ENCODE measurements around the gene DGKD.

Gene DGKD

GRCh38 chr2:233438573-233439147 lies 84.4 kb downstream of the DGKD start:
- Histone ChIP-seq H3K4me1 (ENCODE audit: low read length) (no peaks in the 10 kb centered on the region), H3F3A (ENCODE audit: insufficient read depth, low read length) (no peaks in the 10 kb centered on the region), H3K9me3 (replicated peaks; ENCODE audit: insufficient read depth, low read length) (no peaks in the 10 kb centered on the region), H2AFZ (ENCODE audit: low read length) (no peak overlapping the region), H3K9ac (ENCODE audit: low read length) (no peak overlapping the region), H3K4me3 (ENCODE audit: low read length) (no peak overlapping the region), H3K4me2 (ENCODE audit: low read depth, low read length) (no peak overlapping the region), H3K36me3 (replicated peaks; ENCODE audit: insufficient read depth, low read length) (no peaks in the 10 kb centered on the region), H3K27me3 (replicated peaks; ENCODE audit: insufficient read depth, low read length) (no peaks in the 10 kb centered on the region), H3K27ac (ENCODE audit: low read length) (no peak overlapping the region), H3K79me2 (ENCODE audit: low read length) (no peaks in the 10 kb centered on the region; the same call in 1 of the 2 replicates), H4K20me1 (ENCODE audit: insufficient read depth, low read length) (no peaks in the 10 kb centered on the region), H3K9me2 (replicated peaks; ENCODE audit: insufficient read depth, low read length) (no peaks in the 10 kb centered on the region)
- TF ChIP-seq EZH2 (optimal IDR thresholded peaks at IDR 0.05; ENCODE audit: low read depth, low read length) (no peak), EZH2phosphoT487 (IDR thresholded peaks at IDR 0.05; ENCODE audit: low read length) (no peak)
- TF ChIP-seq, protein P1, sequence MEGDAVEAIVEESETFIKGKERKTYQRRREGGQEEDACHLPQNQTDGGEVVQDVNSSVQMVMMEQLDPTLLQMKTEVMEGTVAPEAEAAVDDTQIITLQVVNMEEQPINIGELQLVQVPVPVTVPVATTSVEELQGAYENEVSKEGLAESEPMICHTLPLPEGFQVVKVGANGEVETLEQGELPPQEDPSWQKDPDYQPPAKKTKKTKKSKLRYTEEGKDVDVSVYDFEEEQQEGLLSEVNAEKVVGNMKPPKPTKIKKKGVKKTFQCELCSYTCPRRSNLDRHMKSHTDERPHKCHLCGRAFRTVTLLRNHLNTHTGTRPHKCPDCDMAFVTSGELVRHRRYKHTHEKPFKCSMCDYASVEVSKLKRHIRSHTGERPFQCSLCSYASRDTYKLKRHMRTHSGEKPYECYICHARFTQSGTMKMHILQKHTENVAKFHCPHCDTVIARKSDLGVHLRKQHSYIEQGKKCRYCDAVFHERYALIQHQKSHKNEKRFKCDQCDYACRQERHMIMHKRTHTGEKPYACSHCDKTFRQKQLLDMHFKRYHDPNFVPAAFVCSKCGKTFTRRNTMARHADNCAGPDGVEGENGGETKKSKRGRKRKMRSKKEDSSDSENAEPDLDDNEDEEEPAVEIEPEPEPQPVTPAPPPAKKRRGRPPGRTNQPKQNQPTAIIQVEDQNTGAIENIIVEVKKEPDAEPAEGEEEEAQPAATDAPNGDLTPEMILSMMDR (IDR thresholded peaks at IDR 0.05; ENCODE audit: low read length) = no peak
- no peak for DNase-seq

DNA sequence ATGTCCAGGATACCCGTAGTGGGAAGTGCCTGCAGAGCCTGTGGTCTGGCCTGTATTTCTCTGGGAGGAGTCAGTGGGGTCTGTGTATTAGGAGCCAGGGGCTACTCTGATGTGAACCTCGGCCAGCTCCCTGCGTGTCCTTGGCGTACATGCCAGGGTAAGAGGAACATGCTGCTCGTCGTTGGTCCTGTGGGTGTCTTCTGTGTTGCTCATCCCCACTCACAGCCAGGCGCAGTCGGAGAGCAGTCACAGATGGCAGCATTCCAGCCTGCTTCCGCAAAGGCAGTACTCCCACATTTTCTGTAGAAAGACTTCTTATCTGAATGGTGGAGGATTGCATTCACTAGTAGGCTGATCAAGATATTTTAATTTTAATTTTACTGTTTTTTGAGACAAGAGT lies 84.9 kb downstream of the DGKD start:
- no peak overlapping the region for H3K27ac ChIP-seq (ENCODE audit: low read length)
- H3K9me3 ChIP-seq (replicated peaks; ENCODE audit: insufficient read depth, low read length) = no peaks in the 10 kb centered on the region
- no peaks in the 10 kb centered on the region for H3K27me3 ChIP-seq (replicated peaks; ENCODE audit: insufficient read depth, low read length)
- H3K4me1 ChIP-seq (ENCODE audit: low read length) = no peaks in the 10 kb centered on the region
- H3K9me2 ChIP-seq (replicated peaks; ENCODE audit: insufficient read depth, low read length) = no peaks in the 10 kb centered on the region
- no peaks in the 10 kb centered on the region for H3K36me3 ChIP-seq (replicated peaks; ENCODE audit: insufficient read depth, low read length)
- H3K9ac ChIP-seq (ENCODE audit: low read length) = no peak overlapping the region
- no peak overlapping the region for H2AFZ ChIP-seq (ENCODE audit: low read length)
- DNase-seq = no peak
- TF ChIP-seq EZH2phosphoT487 (IDR thresholded peaks at IDR 0.05; ENCODE audit: low read length) = no peak
- TF ChIP-seq, protein P1 (IDR thresholded peaks at IDR 0.05; ENCODE audit: low read length) = no peak
- TF ChIP-seq EZH2 (optimal IDR thresholded peaks at IDR 0.05; ENCODE audit: low read depth, low read length) = no peak
- no peaks in the 10 kb centered on the region for H3F3A ChIP-seq (ENCODE audit: insufficient read depth, low read length)
- no peaks in the 10 kb centered on the region for H4K20me1 ChIP-seq (ENCODE audit: insufficient read depth, low read length)
- no peak overlapping the region for H3K4me2 ChIP-seq (ENCODE audit: low read depth, low read length)
- no peaks in the 10 kb centered on the region; the same call in 1 of the 2 replicates for H3K79me2 ChIP-seq (ENCODE audit: low read length)
- H3K4me3 ChIP-seq (ENCODE audit: low read length) = no peak overlapping the region

DNA sequence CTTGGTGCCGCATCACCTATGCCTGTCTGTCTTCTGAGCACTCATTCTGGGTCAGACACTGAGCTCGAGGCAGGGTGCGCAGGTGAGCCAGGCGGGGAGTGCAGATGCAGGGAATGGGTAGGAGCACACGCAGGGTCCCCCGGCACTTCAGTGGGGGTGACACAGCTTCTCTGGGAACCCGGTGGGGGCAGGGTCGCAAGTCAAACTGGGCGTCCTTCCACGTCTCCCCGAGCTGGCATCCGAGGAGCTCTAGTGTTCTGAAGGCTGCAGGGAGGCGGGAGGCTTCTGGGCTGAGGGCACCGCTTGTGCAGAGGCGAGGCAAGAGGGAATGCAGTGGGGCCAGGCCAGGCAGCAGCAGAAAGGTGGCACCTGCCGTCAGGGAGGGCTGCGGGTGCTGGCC lies 86.0 kb downstream of the DGKD start:
- Histone ChIP-seq H3K4me2 (ENCODE audit: low read depth, low read length) (no peak overlapping the region), H3F3A (ENCODE audit: insufficient read depth, low read length) (no peaks in the 10 kb centered on the region), H3K9ac (ENCODE audit: low read length) (no peak overlapping the region), H3K4me3 (ENCODE audit: low read length) (no peak overlapping the region), H3K27me3 (replicated peaks; ENCODE audit: insufficient read depth, low read length) (no peaks in the 10 kb centered on the region), H3K79me2 (ENCODE audit: low read length) (no peaks in the 10 kb centered on the region), H3K4me1 (ENCODE audit: low read length) (no peaks in the 10 kb centered on the region), H3K36me3 (replicated peaks; ENCODE audit: insufficient read depth, low read length) (no peaks in the 10 kb centered on the region), H3K27ac (ENCODE audit: low read length) (no peak overlapping the region), H4K20me1 (ENCODE audit: insufficient read depth, low read length) (no peaks in the 10 kb centered on the region), H3K9me2 (replicated peaks; ENCODE audit: insufficient read depth, low read length) (no peaks in the 10 kb centered on the region), H3K9me3 (replicated peaks; ENCODE audit: insufficient read depth, low read length) (no peaks in the 10 kb centered on the region), H2AFZ (ENCODE audit: low read length) (no peak overlapping the region)
- DNase-seq = no peak
- TF ChIP-seq EZH2 (optimal IDR thresholded peaks at IDR 0.05; ENCODE audit: low read depth, low read length) (no peak), EZH2phosphoT487 (IDR thresholded peaks at IDR 0.05; ENCODE audit: low read length) (no peak)
- TF ChIP-seq, protein P1 (IDR thresholded peaks at IDR 0.05; ENCODE audit: low read length) = no peak

Data from MM.1S (cell line).